GM18870 (cell line): ENCODE measurements around the gene LRRC75A.

Experiments used
- ATAC-seq: cut with Tn5 transposase; IDR thresholded peaks from one replicate; pipeline ENCODE4 v1.9.1; 2021; ENCODE audit warnings: moderate library complexity; ENCODE audit not compliant: unreplicated experiment

Gene LRRC75A

DNA sequence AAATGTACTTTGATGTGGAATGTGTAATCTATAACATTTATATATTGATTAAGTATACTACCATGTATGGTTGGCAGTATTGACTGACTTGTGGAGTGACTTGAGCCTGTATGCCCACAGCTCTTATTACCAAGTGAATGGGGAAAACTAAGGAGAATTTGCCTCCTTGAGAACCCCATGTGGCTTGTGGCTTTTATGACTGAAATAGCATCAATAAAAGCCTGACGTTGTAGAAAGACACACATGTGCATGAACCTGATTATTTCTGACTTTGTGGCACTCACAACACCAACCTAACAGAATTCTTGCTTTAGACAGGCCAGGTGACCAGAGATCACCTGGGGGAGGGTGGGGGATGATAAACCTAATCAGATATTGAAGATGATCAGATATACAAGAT is 2.1 kb upstream of the LRRC75A start:
- no peak for ATAC-seq

DNA sequence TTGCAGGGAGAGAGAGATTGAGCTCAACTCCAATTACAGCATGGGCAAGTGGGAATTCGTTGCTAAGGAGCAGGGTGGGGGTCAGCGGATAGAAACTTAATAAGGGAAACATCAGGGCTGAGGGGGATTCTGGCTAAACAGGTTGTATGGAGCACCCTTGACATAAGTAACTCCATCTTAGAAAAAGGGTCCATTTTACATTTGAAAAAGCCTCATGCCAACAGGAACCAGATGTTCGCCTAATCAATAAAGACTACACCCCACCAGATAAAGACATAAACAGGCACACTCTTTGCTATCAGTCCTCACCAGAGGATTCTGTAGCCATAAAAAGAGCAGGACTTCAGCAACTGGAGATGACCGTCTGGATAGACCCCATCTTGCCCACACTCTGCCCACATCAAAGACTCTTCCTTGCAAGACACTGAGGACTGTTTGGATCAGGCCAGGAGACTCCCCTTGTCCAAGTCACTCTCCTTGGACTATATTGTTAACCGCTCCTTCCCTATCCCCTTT is 1.6 kb upstream of the LRRC75A start:
- ATAC-seq: no peak

DNA sequence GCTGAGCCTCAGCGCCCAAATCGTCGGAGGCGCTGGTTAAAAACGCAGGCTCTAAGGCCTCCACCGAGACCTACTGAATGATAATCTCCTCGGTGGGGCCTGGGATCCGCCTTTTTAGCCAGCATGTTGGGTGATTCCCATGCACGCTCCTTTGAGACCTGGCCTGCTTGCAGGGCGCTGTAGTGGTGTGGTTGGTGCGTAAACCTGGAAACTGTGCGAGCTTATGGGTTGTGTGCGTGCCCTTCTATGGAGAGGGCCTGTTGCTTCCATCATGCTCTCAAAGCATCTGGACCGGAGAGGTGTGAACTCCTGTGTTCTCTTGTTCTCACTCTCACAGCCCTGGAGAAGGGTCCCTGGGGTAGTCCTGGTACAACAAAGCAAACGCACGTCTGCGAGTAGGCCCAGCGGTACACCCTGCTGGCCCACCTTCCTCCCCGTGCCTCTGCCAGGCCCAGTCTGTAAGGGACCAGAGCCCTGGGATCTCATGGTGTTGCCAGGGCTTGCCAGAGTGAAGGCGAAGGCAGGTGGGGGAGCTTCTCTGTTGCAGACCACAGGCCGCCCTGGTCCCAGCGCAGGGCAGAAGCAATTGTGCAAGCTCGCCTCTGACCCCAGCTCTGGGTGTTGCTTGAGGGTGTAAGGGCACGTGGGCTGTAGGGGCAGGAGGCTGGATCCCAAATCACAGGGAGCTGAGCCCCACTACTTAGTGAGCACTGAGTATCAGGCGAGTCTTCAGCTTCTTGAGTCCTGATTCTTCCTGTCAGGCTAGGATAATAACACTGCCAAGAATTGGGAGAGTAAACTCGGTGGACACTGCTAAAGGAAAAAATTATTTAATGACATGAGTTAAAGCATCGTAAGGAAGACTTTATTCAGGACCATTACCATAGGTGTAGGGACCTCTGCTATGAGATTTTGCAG is 879 bp upstream of the LRRC75A start:
- ATAC-seq: no peak

DNA sequence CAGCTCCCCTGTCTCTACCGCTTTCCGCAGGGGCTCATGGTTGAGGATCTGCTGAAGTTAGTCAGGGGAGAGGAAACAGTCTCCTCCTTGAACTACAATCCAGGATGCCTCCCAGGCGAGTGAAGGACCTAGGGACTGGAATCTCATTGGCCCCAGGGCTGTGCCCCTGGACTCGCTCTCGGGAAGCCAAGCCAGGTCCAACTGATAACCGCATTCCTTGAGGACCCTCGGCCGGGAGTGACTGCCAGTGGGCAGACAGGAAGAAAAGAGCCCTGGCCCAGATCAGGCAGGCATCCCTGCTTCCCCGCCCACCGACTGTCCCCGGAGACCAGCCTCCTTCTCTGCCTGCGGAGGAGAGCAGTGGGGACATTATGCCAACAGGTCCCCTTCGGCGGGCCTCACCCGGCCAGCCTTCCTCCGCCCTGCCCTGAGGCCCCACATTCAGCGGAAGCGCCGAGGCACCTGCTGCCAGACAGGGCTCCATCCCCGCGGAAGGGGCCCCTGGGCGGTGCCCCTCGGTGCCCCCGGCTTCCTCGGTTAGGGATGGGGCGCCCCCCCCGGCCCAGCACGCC is 776 bp downstream of the LRRC75A start:
- ATAC-seq: no peak

DNA sequence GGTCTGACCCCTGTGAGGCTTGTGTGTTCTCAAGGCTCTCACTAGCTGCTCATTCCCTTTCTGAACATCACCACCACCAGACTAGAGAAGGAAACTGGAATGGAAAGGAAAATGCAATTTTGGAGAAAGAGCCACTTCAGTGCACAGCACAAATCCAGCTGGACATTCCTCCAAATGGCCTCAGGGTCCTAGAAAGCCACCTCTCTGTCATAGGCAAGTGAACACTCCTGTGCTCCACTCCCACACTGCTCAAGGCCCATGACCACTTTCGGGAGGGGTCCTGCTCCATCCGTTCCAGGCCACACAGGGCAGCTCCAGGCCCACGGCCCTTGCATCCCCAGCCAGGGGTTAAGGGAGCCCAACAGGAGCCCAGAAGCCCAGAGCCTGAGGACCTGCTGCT is 2.6 kb downstream of the LRRC75A start:
- no peak for ATAC-seq

DNA sequence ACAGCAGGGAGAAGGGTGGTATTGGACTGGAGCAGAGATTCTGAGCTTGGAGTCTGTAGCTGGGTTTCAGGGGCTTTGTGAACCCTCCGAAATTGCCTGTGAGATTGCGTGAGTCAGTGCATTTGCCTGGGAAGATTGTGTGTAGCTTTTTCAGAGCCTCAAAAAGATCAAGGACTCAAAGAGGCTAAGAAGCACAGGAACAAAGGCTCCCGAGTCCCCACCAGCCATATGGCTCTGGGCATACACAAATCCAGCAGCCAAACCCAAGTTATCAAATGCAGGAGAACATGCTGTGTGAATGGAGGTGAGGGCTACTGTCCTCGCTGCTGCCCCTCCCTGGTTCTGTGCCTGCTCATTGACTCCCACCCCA is 3.0 kb downstream of the LRRC75A start:
- no peak for ATAC-seq

DNA sequence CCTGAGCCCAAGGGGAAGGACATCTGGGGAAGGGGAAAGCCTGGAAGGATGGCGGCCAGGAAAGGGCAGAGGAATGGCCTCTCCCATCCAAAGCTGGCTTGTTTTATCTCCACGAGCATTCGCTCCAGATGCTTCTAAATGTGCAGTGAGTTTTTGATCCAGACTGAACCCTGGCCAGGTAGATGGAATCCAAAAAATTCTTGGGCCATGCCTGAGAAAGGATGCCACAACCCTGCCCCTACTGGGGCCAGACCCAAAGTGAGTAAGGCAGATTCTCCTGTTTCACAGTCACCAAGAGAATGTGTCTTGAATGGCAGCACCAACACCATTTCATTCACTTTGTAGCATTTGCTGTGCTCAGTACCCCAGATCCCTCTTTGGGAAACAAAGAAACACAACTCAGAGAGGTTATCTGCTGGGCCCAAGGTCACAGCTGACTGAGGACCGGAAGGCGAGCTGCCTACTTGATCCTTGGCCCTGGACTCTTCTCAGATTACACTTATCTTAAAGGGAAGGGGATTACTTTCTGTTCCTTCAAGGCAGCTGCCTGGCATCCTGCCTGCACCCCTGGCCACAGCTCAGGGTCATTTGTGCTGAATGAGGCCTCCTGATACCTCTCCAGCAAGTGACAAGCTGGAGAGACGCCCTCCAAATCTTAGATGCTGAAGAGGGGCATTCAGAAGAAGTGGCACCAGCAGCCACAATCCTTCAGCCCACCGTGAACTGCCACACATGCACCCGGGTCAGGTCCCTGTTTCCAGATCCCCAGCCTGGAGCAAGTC is 3.6 kb downstream of the LRRC75A start:
- ATAC-seq: no peak

DNA sequence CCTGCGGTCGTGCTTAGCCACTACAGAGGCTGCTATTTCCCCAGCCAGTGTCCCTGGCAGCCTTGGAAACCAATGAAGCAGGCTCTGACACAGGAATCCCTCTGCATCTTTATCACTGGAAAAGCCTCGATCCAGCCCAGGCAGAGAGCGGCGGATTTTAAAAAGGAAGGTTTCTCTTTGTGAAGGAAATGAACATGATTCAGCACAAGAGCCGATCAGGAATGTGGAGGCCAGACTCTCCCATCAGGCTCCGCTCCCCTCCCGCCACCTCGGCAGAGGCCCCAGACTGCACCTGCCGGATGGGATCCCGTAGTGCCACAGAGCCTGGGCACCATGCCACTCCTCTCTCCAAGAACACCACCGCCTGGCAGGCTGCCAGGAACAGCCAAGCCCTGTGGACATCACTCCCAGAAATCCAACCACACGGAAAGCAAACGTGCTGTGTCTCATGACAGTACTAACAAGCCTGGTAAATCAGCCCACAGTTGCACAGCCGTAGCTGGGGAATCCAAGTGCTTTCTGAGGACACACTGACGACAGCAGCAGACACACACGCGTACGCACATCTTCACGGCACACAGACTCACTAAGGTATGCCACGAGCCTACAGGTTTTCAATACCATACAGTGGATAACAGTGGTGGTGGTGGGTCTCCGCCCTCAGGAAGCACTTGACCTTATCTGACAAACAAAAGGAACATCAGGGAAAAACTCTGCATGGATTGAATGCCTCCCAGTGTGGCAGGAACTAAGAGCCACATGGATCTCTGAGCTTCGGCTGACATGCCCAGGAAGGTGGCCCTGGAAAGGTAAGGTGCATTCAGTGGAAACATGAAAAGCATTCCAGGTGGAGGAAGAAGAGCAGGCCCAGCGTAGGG is 5.4 kb downstream of the LRRC75A start:
- no peak for ATAC-seq

DNA sequence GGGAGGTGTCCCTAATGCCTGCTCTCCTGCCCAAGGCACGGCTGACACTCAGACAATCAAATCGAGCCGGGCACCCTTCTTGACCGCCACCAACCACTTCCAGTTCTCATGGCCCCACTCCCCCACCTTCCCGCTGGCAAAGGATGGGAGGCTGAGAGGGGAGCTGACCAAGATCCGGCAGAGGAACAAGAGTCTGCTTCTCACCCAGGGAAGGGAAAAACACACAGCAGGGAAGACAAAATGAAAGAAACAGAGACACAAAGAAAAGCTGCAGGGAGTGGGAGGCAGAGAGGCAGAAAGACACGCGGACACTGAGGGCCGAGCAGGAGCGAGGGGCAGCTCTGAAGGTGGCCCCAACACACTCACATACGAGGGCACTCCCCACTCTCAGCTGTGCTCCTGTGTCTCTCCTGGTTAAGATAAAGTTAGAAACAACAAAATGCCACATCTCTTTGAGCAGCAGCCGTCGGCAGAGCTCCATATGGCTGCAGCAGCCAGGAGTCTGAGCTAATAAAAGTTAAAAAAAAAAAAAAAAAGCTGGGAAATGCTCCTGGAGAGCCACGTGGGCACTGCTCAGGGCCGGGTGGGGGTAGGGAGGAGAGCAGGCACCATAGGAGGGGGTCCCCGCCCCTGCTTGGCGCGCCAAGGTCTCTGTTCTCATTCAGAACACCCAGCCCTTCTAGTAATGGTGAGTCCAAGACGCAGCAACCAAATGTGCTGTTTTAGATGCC is 7.4 kb downstream of the LRRC75A start:
- ATAC-seq: no peak

DNA sequence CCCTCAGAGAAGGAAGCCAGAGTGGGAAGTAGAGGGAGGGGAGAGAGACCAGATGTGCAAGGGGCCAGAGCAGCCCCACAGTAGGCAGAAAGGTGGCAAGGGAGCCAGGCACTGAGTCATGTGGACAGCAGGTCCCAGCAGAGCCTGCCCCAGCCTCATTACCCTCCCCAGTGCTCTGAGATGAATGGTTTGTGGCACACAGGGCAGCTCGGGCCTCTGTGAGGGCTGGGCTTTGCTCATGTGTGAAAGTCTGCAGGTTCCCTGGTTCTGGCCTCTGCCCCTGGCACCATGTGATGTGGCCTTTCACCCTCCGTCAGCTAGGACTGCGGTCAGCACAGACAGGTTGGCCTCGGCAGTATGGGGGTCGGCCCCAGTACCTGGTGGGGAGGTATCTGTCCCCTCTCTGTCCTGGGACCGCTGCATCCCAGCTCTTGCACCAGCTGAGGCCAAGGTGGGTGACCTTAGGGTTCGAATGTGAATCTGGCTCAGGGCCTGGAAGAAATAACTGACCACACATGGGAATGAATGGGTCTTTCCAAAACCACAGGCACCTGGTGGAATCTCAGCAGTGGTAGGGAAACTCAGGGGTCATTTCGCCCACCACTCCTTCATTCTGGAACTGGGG is 8.9 kb downstream of the LRRC75A start:
- ATAC-seq: no peak

DNA sequence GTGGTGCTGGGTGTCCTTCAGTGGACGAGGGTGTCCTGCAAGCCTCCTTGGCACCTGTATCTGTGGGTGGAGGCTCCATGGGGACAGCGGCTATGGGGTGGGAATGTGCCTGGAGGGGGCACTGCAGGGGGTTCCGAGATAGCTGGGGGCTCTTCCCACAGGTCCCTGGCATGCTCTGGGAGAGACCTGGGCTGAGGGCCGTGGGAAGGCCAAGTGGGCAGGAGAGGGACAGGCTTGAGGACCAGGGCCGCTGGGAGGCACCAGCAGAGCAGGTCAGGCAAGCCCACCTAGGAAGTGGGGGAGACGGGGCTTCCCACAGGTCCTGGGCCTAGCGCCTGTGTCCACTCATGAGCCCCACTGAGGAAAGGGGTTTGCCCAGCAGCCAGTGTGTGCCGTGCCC is 9.7 kb downstream of the LRRC75A start:
- no peak for ATAC-seq

DNA sequence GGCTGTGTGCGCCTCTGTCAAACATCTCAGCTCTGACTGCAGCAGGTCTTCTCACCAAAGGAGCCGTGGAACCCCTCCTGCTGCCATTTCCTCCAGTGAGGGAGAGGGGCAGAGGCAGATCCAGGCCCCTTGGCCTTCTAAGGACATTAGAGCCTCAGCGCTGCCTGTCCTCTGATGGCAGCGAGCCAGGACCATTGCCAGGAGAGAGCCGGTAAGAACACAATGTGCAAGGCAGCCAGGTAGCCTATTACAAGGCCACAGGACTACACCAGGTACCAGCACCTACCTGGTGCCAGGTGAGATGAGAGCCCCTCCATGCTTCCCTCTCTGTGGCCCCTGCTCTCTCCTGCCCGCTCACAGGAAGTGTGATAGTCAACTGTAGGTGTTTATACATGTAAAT is 11.0 kb downstream of the LRRC75A start:
- ATAC-seq: no peak

DNA sequence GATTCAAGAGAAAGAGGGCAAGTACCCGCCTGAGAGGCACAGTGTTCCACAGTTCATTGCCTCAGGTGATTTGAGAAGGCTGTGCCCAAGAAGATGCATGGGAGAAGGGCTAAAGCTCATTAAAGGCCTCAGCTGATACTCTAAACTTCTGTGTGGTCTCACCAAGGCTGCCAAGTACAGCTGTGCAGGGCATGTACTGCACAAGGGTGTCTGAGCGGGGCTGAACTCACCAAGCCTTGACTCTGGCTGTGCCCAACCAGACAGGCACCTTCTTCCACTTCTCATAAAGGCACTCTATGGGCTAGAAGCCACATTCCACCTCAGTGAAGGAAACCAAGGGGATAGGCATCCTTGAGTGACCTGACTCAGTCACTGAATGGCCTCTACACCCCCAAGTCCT is 12.7 kb downstream of the LRRC75A start:
- ATAC-seq: no peak

DNA sequence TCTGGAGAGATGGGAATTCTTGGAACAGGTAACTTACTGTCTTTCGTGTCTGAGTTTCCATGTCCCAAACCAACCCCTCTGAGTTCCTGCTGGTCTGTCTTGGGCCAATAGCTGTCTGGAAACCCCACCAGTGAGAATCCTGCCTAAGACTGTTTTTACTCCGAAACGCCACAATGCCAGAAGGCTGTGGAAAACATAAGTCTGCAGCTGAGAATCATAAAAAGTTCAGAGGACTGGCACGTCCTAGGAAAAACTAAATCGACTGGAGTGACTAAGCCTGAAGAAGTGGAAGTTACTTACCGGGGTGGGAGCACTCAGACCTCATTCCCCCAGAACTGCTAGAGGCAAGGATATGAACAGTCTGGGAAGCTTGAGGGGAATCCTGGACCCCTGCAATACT is 13.3 kb downstream of the LRRC75A start:
- no peak for ATAC-seq

DNA sequence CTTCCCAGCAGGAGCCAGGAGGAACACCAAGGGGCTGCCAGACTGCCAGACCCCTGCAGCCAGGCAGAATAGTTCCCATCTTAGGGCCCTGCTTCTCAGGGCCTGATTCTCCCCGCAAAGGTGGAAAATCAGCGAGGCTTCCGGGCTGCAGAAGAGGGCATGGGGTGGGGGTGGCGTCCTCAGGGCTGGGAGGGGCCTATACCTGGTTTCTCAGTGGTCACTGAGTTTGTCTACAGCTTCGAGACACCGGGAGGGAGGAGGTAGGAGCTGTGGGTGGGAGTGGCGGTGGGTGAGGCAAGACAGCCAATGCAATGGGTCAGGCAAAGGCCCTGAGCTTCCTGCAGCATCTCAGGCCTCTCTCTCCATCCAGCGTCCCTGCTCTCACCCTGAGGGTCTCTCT is 14.3 kb downstream of the LRRC75A start:
- ATAC-seq: no peak

DNA sequence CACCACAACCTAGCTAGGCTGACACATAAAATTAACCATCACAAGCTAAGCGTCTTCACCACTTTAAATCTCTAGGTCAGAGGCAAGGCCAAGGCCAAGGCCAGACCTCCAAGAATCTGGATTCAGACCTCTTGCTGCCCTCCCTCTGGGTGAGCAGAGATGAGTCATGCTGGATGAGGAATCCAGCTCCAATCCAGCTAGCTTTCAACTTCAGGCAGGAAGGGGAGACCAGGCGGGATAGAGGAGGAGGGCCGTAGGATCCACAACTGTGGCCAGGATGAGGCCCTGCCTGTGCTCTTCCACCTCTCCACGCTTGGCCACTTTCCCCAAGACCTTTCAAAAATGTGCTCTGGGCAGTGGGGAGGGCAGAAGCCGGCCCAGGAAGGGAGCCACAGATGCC is 14.7 kb downstream of the LRRC75A start:
- no peak for ATAC-seq

DNA sequence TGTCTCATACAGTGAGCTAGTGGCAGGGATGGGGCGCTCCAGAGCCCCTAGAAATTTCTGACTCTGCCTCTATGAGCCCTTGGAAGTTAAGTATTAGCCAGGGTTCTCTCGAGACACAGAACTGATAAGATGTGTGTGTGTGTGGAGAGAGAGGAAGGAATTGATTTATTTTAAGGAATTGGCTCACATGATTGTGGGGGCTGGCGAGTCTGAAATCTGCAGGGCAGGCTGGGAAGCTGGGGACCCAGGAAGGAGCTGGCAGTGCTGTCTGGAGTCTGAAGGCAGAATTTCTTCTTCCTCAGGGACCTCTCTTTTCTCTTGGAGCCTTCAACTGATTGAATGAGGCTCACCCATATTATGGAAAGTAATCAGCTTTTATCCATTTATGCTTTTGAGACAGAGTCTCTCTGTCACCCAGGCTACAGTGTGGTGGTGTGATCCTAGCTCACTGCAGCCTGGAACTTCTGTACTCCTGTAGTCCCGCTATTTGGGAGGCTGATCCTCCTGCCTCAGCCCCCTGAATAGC is 16.8 kb downstream of the LRRC75A start:
- ATAC-seq: no peak

DNA sequence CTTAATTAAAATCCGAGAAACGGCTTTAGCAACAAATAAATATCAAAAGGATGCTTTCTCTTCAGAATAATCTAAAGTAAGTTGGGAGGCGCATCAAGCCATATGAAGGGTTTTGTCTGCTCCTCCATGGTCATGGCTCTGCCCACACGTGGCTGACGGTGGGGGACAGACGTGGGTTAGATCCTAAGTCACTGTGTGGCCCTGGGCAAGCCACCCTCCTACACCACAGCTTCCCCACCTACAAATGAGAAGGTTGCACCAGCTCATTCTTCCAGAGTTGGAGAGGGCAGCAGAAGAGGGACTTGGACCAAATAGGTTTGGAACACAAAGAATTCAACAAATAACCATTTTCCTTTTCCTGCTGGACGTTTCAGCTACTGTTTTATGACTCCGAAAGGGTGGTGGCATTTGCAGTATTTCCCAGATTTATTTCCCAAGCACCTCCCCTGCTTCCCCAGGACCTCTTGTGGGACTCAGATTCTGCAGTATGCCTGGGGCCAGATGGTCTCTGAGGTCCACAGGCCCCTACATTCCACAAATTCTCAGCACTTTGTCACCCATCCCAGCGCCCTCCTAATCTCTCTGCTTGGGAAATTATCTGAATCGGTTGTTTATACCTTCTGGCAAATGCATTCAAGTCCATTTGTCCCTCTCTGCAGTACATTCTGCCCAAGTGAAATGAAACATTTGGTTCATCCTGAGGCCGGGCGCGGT is 17.8 kb downstream of the LRRC75A start:
- ATAC-seq: no peak
